GM23338 (cell line): ENCODE results near the gene PTPN21. TPM values are rescaled to one million over a fixed set of nuclear protein-coding genes. Genes with fewer than 3 reads are reported as not detected.

Experiments
- ATAC-seq: fragments of 200-7000 bp; cut with Tn5 transposase; 3 replicates; pipeline ENCODE4 v1.9.1; 2020
- DNase-seq: peaks from one replicate; pipeline ENCODE4 v3.0.0-alpha.2; 2015; ENCODE audit warnings: low spot score
- H2AFZ ChIP-seq: fragments of 200-600 bp; sonication (generic); 2 replicates; pipeline ENCODE4 v1.8.0; 2016; ENCODE audit warnings: antibody characterized with exemption, mild to moderate bottlenecking, moderate library complexity
- H3F3A ChIP-seq: fragments of 200-600 bp; sonication (generic); replicated peaks from 2 replicates; pipeline ENCODE4 v1.8.0; 2017; ENCODE audit warnings: antibody characterized with exemption, mixed run types, low read depth
- H3K27ac ChIP-seq: fragments of 200-600 bp; sonication (generic); 2 replicates; pipeline ENCODE4 v1.6.1; 2016; ENCODE audit warnings: low read depth
- H3K27me3 ChIP-seq: fragments of 200-600 bp; sonication (generic); 2 replicates; pipeline ENCODE4 v1.8.0; 2016; ENCODE audit warnings: mild to moderate bottlenecking, mixed run types, moderate library complexity; ENCODE audit not compliant: insufficient read depth
- H3K36me3 ChIP-seq: fragments of 200-600 bp; sonication (generic); 2 replicates; pipeline ENCODE4 v1.8.0; 2016; ENCODE audit warnings: mild to moderate bottlenecking; ENCODE audit not compliant: insufficient read depth
- H3K4me1 ChIP-seq: fragments of 200-600 bp; sonication (generic); 2 replicates; pipeline ENCODE4 v1.8.0; 2016; ENCODE audit warnings: mild to moderate bottlenecking, moderate library complexity; ENCODE audit not compliant: insufficient read depth
- H3K4me2 ChIP-seq: fragments of 200-600 bp; sonication (generic); 2 replicates; pipeline ENCODE4 v1.7.1; 2017; ENCODE audit warnings: mixed run types
- H3K4me3 ChIP-seq: fragments of 200-600 bp; sonication (generic); 2 replicates; pipeline ENCODE4 v1.6.1; 2016; ENCODE audit warnings: mixed run types
- H3K79me2 ChIP-seq: fragments of 200-600 bp; sonication (generic); replicated peaks from 2 replicates; pipeline ENCODE4 v1.8.0; 2017; ENCODE audit warnings: mild to moderate bottlenecking; ENCODE audit not compliant: insufficient read depth
- H3K9me2 ChIP-seq: fragments of 200-600 bp; sonication (generic); 2 replicates; pipeline ENCODE4 v1.8.0; 2017; ENCODE audit not compliant: insufficient read depth
- H4K20me1 ChIP-seq: fragments of 200-600 bp; sonication (generic); replicated peaks from 2 replicates; pipeline ENCODE4 v1.8.0; 2017; ENCODE audit warnings: mild to moderate bottlenecking; ENCODE audit not compliant: insufficient read depth
- H3K27ac Mint-ChIP-seq: 2 replicates; pipeline ENCODE4 v1.8.0; 2020; ENCODE audit warnings: inconsistent platforms, mild to moderate bottlenecking, moderate library complexity, mixed read lengths
- H3K27me3 Mint-ChIP-seq: 3 replicates; pipeline ENCODE4 v1.8.0; 2022; ENCODE audit warnings: low read depth, mild to moderate bottlenecking, moderate library complexity, mixed read lengths, inconsistent platforms; ENCODE audit not compliant: insufficient read depth, poor library complexity
- H3K36me3 Mint-ChIP-seq: 3 replicates; pipeline ENCODE4 v1.8.0; 2021; ENCODE audit warnings: low read depth, mild to moderate bottlenecking, inconsistent platforms, moderate library complexity, mixed read lengths
- H3K4me1 Mint-ChIP-seq: 3 replicates; pipeline ENCODE4 v1.8.0; 2020; ENCODE audit warnings: mild to moderate bottlenecking, inconsistent platforms, mixed read lengths
- H3K4me3 Mint-ChIP-seq: 3 replicates; pipeline ENCODE4 v1.8.0; 2021; ENCODE audit warnings: moderate library complexity, mild to moderate bottlenecking, inconsistent platforms, mixed read lengths
- H3K9me3 Mint-ChIP-seq: 3 replicates; pipeline ENCODE4 v1.8.0; 2020; ENCODE audit warnings: moderate library complexity, mild to moderate bottlenecking, inconsistent platforms, mixed read lengths
- CREB1 ChIP-seq: fragments of 250-450 bp; sonication (Bioruptor Pico); IDR thresholded peaks from 2 replicates; pipeline ENCODE4 v1.5.0; 2020; ENCODE audit warnings: low read depth, mild to moderate bottlenecking, moderate library complexity
- ETS1 ChIP-seq: IDR thresholded peaks from 2 replicates; pipeline ENCODE4 v1.6.1; 2016; ENCODE audit warnings: antibody characterized with exemption
- EZH2 ChIP-seq: fragments of 200-600 bp; sonication (generic); IDR thresholded peaks from one replicate; pipeline ENCODE4 v1.8.0; 2017; ENCODE audit warnings: antibody characterized with exemption, mild to moderate bottlenecking, low read depth; ENCODE audit not compliant: unreplicated experiment
- EZH2phosphoT487 ChIP-seq: fragments of 200-600 bp; sonication (generic); IDR thresholded peaks from one replicate; pipeline ENCODE4 v1.8.1; 2018; ENCODE audit warnings: antibody characterized with exemption; ENCODE audit not compliant: unreplicated experiment
- JUNB ChIP-seq: IDR thresholded peaks from one replicate; pipeline ENCODE4 v1.6.1; 2016; ENCODE audit warnings: antibody characterized with exemption; ENCODE audit not compliant: unreplicated experiment
- NANOG ChIP-seq: IDR thresholded peaks from 2 replicates; pipeline ENCODE4 v1.6.1; 2016; ENCODE audit warnings: antibody characterized with exemption, borderline replicate concordance
- POLR2AphosphoS5 ChIP-seq: IDR thresholded peaks from 2 replicates; pipeline ENCODE4 v1.6.1; 2016; ENCODE audit warnings: antibody characterized with exemption, low read depth
- STAT1 ChIP-seq: IDR thresholded peaks from one replicate; pipeline ENCODE4 v1.6.1; 2016; ENCODE audit warnings: antibody characterized with exemption; ENCODE audit not compliant: unreplicated experiment
- ZNF331 ChIP-seq: fragments of 250-450 bp; sonication (Bioruptor Pico); IDR thresholded peaks from 2 replicates; pipeline ENCODE4 v1.5.0; 2020; ENCODE audit warnings: low read depth, mild to moderate bottlenecking, moderate library complexity
- ZNF462 ChIP-seq: fragments of 250-450 bp; sonication (Bioruptor Pico); IDR thresholded peaks from 2 replicates; pipeline ENCODE4 v1.5.0; 2020; ENCODE audit warnings: mild to moderate bottlenecking, moderate library complexity
- polyA plus RNA-seq: library from polyadenylated mRNA; unstranded; fragments of >200 nt; fragmentation: Nextera tagmentation; extraction: Ambion mirVana; gene quantifications from 2 replicates; pipeline ENCODE4 v1.2.1, GENCODE V29; 2016
- total RNA-seq: library from RNA; depleted of rRNA; stranded (reverse); fragments of >200 nt; shearing (Covaris generic); gene quantifications from 2 replicates; pipeline ENCODE4 v1.2.3, GENCODE V29; 2014
- TF ChIP-seq, protein P1 (sequence below): IDR thresholded peaks from one replicate; pipeline ENCODE4 v1.6.1; 2018; ENCODE audit warnings: antibody characterized with exemption; ENCODE audit not compliant: unreplicated experiment

PTPN21 gene
- total and polyA plus RNA-seq, 2 experiments from 2014 or later, result 2.7 to 5.6 TPM

DNA sequence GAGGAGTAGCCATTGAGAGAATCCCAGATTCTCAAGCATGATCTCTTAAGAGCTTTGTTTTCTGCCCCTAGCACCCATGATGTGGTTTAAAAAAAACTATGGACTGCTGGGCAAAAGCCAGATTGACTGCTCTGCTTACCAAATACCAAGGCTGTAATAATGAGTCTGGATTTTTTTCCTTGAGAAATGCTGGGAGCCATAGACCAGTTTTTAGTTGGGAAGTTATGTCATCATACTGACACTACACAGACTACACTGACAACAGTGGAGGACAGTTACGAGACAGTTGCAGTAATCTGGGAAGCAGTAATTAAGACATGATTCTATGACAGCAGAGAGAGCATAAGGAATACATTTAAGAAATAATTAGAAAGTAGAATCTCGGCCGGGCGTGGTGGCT is 133.5 kb downstream of the PTPN21 start:
- no peak overlapping the region for H3K27ac Mint-ChIP-seq
- Histone ChIP-seq H3K27ac (no peak overlapping the region), H3K4me1 (no peaks in the 10 kb centered on the region), H3K9me2 (no peaks in the 10 kb centered on the region), H3K27me3 (no peaks in the 10 kb centered on the region), H3K4me2 (no peak overlapping the region), H2AFZ (no peak overlapping the region), H3F3A (no peaks in the 10 kb centered on the region), H3K36me3 (no peaks in the 10 kb centered on the region; the same call in 1 of the 2 replicates), H3K79me2 (no peaks in the 10 kb centered on the region), H4K20me1 (no peaks in the 10 kb centered on the region), H3K4me3 (no peak overlapping the region)
- DNase-seq, result no peak
- peaks cover 5% of the 10 kb centered on the region; the same call in 1 of the 3 replicates for H3K9me3 Mint-ChIP-seq
- H3K4me3 Mint-ChIP-seq, result no peak overlapping the region
- ATAC-seq, result no peak
- peaks cover 2% of the 10 kb centered on the region for H3K27me3 Mint-ChIP-seq
- no peaks in the 10 kb centered on the region; the same call in 2 of the 3 replicates for H3K4me1 Mint-ChIP-seq
- H3K36me3 Mint-ChIP-seq, result peaks cover 17% of the 10 kb centered on the region
- no peak for TF ChIP-seq EZH2phosphoT487
- no peak for TF ChIP-seq JUNB
- TF ChIP-seq, protein P1, sequence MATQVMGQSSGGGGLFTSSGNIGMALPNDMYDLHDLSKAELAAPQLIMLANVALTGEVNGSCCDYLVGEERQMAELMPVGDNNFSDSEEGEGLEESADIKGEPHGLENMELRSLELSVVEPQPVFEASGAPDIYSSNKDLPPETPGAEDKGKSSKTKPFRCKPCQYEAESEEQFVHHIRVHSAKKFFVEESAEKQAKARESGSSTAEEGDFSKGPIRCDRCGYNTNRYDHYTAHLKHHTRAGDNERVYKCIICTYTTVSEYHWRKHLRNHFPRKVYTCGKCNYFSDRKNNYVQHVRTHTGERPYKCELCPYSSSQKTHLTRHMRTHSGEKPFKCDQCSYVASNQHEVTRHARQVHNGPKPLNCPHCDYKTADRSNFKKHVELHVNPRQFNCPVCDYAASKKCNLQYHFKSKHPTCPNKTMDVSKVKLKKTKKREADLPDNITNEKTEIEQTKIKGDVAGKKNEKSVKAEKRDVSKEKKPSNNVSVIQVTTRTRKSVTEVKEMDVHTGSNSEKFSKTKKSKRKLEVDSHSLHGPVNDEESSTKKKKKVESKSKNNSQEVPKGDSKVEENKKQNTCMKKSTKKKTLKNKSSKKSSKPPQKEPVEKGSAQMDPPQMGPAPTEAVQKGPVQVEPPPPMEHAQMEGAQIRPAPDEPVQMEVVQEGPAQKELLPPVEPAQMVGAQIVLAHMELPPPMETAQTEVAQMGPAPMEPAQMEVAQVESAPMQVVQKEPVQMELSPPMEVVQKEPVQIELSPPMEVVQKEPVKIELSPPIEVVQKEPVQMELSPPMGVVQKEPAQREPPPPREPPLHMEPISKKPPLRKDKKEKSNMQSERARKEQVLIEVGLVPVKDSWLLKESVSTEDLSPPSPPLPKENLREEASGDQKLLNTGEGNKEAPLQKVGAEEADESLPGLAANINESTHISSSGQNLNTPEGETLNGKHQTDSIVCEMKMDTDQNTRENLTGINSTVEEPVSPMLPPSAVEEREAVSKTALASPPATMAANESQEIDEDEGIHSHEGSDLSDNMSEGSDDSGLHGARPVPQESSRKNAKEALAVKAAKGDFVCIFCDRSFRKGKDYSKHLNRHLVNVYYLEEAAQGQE, result no peak
- no peak for TF ChIP-seq POLR2AphosphoS5
- no peak for TF ChIP-seq EZH2
- no peak for TF ChIP-seq STAT1
- no peak for TF ChIP-seq NANOG
- TF ChIP-seq CREB1 (CRISPR knock-in tag), result no peak
- no peak for TF ChIP-seq ETS1
- TF ChIP-seq ZNF462 (CRISPR knock-in tag), result no peak
- TF ChIP-seq ZNF331 (CRISPR knock-in tag), result no peak
